ENCODE data around the gene KMT2E. TPM values are rescaled to one million over a fixed set of nuclear protein-coding genes. Genes with fewer than 3 reads are reported as not detected.
A peak's percentile ranks its signal among the peaks of the same experiment; 100 is the strongest.

KMT2E gene
- total and polyA plus RNA-seq, 2 donors (not counting 3 experiments of a cell fraction or from before 2014, with no cell fraction given) = 19.0 to 74.8 TPM

DNA sequence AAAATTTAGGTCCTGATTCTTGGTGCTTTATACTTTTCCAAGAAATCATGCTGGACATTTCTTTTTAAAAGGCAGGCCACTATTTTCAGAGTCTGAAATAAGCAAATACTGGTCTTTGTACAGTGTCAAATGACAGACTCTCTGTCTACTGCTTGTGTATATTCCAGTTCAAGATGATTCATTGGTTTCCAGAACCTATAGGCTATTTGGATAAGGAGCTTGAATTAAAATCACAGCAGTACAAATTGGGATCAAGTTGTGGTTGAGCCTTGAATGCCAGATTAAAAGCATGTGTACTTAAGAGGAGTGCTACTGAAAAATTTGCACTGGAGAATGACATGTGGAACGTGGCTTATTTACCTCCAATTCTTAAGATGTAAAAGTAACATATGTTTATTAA, 10.7 kb downstream of the KMT2E start:
- peaks cover 18% of the 10 kb centered on the region for H3K4me1 ChIP-seq (ENCODE audit: control insufficient read depth, extremely low read depth, insufficient read depth, low read length)
- no peak overlapping the region for H3K4me3 ChIP-seq (replicated peaks in 1 of 3; ENCODE audit: insufficient read depth in 1 of 3, low read depth in 1 of 3, low read length in 3 of 3)
- intact Hi-C loops (cut with micrococcal nuclease) (no loop called here), dilution Hi-C loops (cut with MboI; ENCODE audit: extremely low pct_ligation_motif_present, low sequenced_read_pairs) (no loop called here)
- H3K9me3 ChIP-seq (replicated peaks; ENCODE audit: control insufficient read depth, insufficient read depth, low read length) = no peaks in the 10 kb centered on the region
- H3K9me1 ChIP-seq (replicated peaks; ENCODE audit: control insufficient read depth, extremely low read depth, insufficient read depth, low read length) = no peaks in the 10 kb centered on the region
- no peaks in the 10 kb centered on the region for H3K36me3 ChIP-seq (ENCODE audit: control insufficient read depth in 2 of 2, extremely low read depth in 1 of 2, insufficient read depth in 2 of 2, low read length in 2 of 2)
- ChIA-PET CTCF (interaction anchor here (1.1 to 1.3 kb wide), 2 partner anchors 11 to 44 kb away, joined by 3 to 8 read pairs; partner anchors contain the start of gene KMT2E), POLR2A (interaction anchor here (0.7 to 1.0 kb wide), 2 partner anchors 11 to 12 kb away, joined by 3 read pairs; no protein-coding TSS in a partner anchor)
- no peak for FAIRE-seq
- peaks cover 98% of the 10 kb centered on the region for H3K79me2 ChIP-seq (ENCODE audit: control insufficient read depth, insufficient read depth, low read length)
- no peak overlapping the region for H3K27ac ChIP-seq (ENCODE audit: insufficient read depth, low read depth, low read length)
- H3K9ac ChIP-seq (replicated peaks; ENCODE audit: extremely low read depth, insufficient read depth, low read length) = no peak overlapping the region
- no peaks in the 10 kb centered on the region for H3K27me3 ChIP-seq (ENCODE audit: control insufficient read depth in 2 of 2, insufficient read depth in 2 of 2, low read length in 2 of 2)
- no peak overlapping the region for H3K4me2 ChIP-seq (ENCODE audit: insufficient read depth, low read length)
- TF ChIP-seq GATA2 (IDR thresholded peaks at IDR 0.05; ENCODE audit: insufficient read depth, insufficient read length, low read depth, low read length) (no peak), POLR2AphosphoS5 (IDR thresholded peaks at IDR 0.05; ENCODE audit: insufficient read depth, low read depth, low read length) (no peak)
- no peak overlapping the region for H2AFZ ChIP-seq (ENCODE audit: low read depth, low read length)
- BruUV-seq (replicated peaks) = no TSS peak
- no peak for DNase-seq (ENCODE audit: low read depth, low spot score)
- H4K20me1 ChIP-seq (replicated peaks; ENCODE audit: control insufficient read depth, extremely low read depth, insufficient read depth, low read length) = peaks cover 29% of the 10 kb centered on the region

DNA sequence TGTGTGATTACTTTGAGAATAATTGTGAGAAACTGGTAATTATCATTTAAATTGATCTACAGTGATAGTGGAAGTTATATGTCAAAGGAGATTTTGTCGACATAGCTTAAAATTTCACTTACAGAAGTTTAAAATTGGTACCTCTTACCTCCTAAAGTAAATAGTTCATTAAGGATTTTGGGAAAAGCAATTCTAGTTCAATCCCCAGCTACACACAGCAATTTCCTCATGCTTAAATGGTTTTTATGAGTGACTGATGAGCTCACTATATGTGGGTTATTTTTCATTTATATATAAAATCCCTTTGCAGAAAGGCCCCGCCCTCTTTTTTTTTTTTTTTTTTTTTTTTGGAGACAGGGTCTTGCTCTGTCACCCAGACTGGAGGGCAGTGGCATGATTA, 12.7 kb downstream of the KMT2E start:
- H3K79me2 ChIP-seq (ENCODE audit: control insufficient read depth, insufficient read depth, low read length) = peaks cover 99% of the 10 kb centered on the region
- DNase-seq (ENCODE audit: low read depth, low spot score) = no peak
- H3K9me1 ChIP-seq (replicated peaks; ENCODE audit: control insufficient read depth, extremely low read depth, insufficient read depth, low read length) = no peaks in the 10 kb centered on the region
- BruUV-seq (replicated peaks) = no TSS peak
- H3K27ac ChIP-seq (ENCODE audit: insufficient read depth, low read depth, low read length) = no peak overlapping the region
- H3K4me3 ChIP-seq (replicated peaks in 1 of 3; ENCODE audit: insufficient read depth in 1 of 3, low read depth in 1 of 3, low read length in 3 of 3) = no peak overlapping the region
- no peak for FAIRE-seq
- H2AFZ ChIP-seq (ENCODE audit: low read depth, low read length) = no peak overlapping the region
- no peak overlapping the region for H3K9ac ChIP-seq (replicated peaks; ENCODE audit: extremely low read depth, insufficient read depth, low read length)
- peaks cover 31% of the 10 kb centered on the region for H4K20me1 ChIP-seq (replicated peaks; ENCODE audit: control insufficient read depth, extremely low read depth, insufficient read depth, low read length)
- intact Hi-C loops (cut with micrococcal nuclease) = no loop called here
- CTCF ChIA-PET = interaction anchor here (0.7 to 3.0 kb wide), 12 partner anchors 9 to 109 kb away, joined by 3 to 20 read pairs (median 4); partner anchors contain the start of gene KMT2E
- H3K4me2 ChIP-seq (ENCODE audit: insufficient read depth, low read length) = peak overlapping the region; percentile 66
- POLR2A ChIA-PET = interaction anchor here (1.6 kb wide), 1 partner anchor 13 kb away, joined by 5 read pairs; no protein-coding TSS in a partner anchor
- dilution Hi-C loops (cut with MboI; ENCODE audit: extremely low pct_ligation_motif_present, low sequenced_read_pairs) = no loop called here
- no peaks in the 10 kb centered on the region for H3K27me3 ChIP-seq (ENCODE audit: control insufficient read depth in 2 of 2, insufficient read depth in 2 of 2, low read length in 2 of 2)
- no peaks in the 10 kb centered on the region for H3K9me3 ChIP-seq (replicated peaks; ENCODE audit: control insufficient read depth, insufficient read depth, low read length)
- no peak for TF ChIP-seq FOS (IDR thresholded peaks at IDR 0.05; ENCODE audit: borderline replicate concordance, insufficient read depth, low read length)
- no peak for TF ChIP-seq JUN (IDR thresholded peaks at IDR 0.05; ENCODE audit: borderline replicate concordance, insufficient read depth, insufficient read length, low read depth)
- no peak for TF ChIP-seq MYC (IDR thresholded peaks at IDR 0.05; ENCODE audit: low read depth, low read length)
- TF ChIP-seq, protein P1, sequence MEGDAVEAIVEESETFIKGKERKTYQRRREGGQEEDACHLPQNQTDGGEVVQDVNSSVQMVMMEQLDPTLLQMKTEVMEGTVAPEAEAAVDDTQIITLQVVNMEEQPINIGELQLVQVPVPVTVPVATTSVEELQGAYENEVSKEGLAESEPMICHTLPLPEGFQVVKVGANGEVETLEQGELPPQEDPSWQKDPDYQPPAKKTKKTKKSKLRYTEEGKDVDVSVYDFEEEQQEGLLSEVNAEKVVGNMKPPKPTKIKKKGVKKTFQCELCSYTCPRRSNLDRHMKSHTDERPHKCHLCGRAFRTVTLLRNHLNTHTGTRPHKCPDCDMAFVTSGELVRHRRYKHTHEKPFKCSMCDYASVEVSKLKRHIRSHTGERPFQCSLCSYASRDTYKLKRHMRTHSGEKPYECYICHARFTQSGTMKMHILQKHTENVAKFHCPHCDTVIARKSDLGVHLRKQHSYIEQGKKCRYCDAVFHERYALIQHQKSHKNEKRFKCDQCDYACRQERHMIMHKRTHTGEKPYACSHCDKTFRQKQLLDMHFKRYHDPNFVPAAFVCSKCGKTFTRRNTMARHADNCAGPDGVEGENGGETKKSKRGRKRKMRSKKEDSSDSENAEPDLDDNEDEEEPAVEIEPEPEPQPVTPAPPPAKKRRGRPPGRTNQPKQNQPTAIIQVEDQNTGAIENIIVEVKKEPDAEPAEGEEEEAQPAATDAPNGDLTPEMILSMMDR (IDR thresholded peaks at IDR 0.05; ENCODE audit: extremely low read depth in 1 of 2, insufficient read depth in 1 of 2, low read depth in 1 of 2, low read length in 2 of 2) = no peak
- TF ChIP-seq POLR2A (IDR thresholded peaks at IDR 0.05; ENCODE audit: low read depth, low read length) = no peak
- no peak for TF ChIP-seq POLR2AphosphoS5 (IDR thresholded peaks at IDR 0.05; ENCODE audit: insufficient read depth, low read depth, low read length)
- TF ChIP-seq, protein P2, sequence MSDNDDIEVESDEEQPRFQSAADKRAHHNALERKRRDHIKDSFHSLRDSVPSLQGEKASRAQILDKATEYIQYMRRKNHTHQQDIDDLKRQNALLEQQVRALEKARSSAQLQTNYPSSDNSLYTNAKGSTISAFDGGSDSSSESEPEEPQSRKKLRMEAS (IDR thresholded peaks at IDR 0.05; ENCODE audit: insufficient read depth, insufficient read length) = no peak
- no peak for TF ChIP-seq GATA2 (IDR thresholded peaks at IDR 0.05; ENCODE audit: insufficient read depth, insufficient read length, low read depth, low read length)
- TF ChIP-seq EZH2 (IDR thresholded peaks at IDR 0.05; ENCODE audit: borderline replicate concordance, low read depth, low read length, severe bottlenecking) = no peak
- H3K4me1 ChIP-seq (ENCODE audit: control insufficient read depth, extremely low read depth, insufficient read depth, low read length) = peaks cover 18% of the 10 kb centered on the region
- no peaks in the 10 kb centered on the region for H3K36me3 ChIP-seq (ENCODE audit: control insufficient read depth in 2 of 2, extremely low read depth in 1 of 2, insufficient read depth in 2 of 2, low read length in 2 of 2)

Data from endothelial cell of umbilical vein (primary cell).